ENCODE measurements around the gene NPM1.

Gene NPM1

GRCh38 chr5:171449426-171449825, 61.8 kb downstream of the NPM1 start:
- no peak for DNase-seq (ENCODE audit: low read depth in 1 of 2, low spot score in 1 of 2)

- DNase-seq (ENCODE audit: low read depth in 1 of 2, low spot score in 1 of 2) = no peak
Measured at GRCh38 chr5:171450423-171451331, 63.0 kb downstream of the NPM1 start.

GRCh38 chr5:171451421-171451820, 63.8 kb downstream of the NPM1 start:
- no peak for DNase-seq (ENCODE audit: low read depth in 1 of 2, low spot score in 1 of 2)

- no peak for DNase-seq (ENCODE audit: low read depth in 1 of 2, low spot score in 1 of 2)
Measured at GRCh38 chr5:171453056-171453725, 65.5 kb downstream of the NPM1 start.

GRCh38 chr5:171453988-171454387, 66.3 kb downstream of the NPM1 start:
- no peak for DNase-seq (ENCODE audit: low read depth in 1 of 2, low spot score in 1 of 2)

- no peak for DNase-seq (ENCODE audit: low read depth in 1 of 2, low spot score in 1 of 2)
Measured at GRCh38 chr5:171454549-171454948, 66.9 kb downstream of the NPM1 start.

- no peak for DNase-seq (ENCODE audit: low read depth in 1 of 2, low spot score in 1 of 2)
Measured at GRCh38 chr5:171455522-171455921, 67.9 kb downstream of the NPM1 start.

GRCh38 chr5:171457208-171457981, 69.7 kb downstream of the NPM1 start:
- no peak for DNase-seq (ENCODE audit: low read depth in 1 of 2, low spot score in 1 of 2)

- DNase-seq (ENCODE audit: low read depth in 1 of 2, low spot score in 1 of 2) = no peak
Measured at GRCh38 chr5:171459839-171460238, 72.2 kb downstream of the NPM1 start.
